Measurements from ENCODE around the gene FRMD8. TPM values are rescaled to one million over a fixed set of nuclear protein-coding genes. Genes with fewer than 3 reads are reported as not detected.
A peak's percentile ranks its signal among the peaks of the same experiment; 100 is the strongest.

The FRMD8 gene
- total and polyA plus RNA-seq, 9 of the 15 experiments (the other 6 are each of a cell fraction or from before 2014, with no cell fraction given), result 4.5 to 54.5 (median 15.8) TPM

DNA sequence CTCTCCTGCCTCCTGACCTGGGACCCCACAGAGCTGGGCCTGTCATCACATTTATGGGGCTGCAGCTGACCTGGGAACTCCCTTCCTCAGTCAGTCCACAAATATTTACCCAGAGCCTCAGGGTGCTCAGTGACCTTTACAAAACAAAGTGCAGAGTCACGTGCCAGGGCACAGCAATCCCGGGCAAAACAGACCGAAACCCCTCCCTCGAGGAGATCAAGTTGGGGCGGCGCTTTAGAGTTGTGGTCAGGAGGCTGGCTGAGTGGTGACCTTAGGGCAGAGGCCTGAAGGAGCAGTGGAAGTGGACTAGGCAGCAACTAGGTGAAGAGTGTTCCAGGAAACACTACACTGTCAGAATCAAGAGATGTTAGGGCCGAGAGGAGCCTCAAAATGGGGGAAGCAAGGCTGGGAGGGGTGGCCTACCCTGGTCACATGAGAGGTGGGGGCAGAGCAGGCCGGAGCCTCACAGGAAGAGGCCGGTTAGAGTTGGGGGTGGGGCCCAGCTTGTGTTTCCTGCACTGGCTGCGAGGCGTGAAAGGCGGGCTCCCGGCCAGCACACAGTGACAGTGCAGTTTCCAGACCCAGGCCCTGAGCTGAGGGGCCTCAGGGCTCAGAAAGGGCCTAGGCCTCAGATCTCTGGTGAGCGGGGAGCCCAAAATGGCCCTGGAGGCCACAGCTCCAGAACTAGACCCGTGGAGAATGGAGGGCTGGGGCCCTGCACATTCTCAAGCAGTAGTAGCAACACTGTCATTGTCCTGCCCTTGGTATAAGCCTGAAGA, 32.4 kb downstream of the FRMD8 start (continued):
- TF ChIP-seq ZNF444 (CRISPR knock-in tag; IDR thresholded peaks at IDR 0.05) (no peak), PPARD (CRISPR knock-in tag; IDR thresholded peaks at IDR 0.05) (no peak), PHB (CRISPR knock-in tag; IDR thresholded peaks at IDR 0.05) (no peak), CTBP1 (IDR thresholded peaks at IDR 0.05; ENCODE audit: borderline replicate concordance) (peak; percentile 80), NCOA2 (IDR thresholded peaks at IDR 0.05; ENCODE audit: partially characterized antibody in 2 of 2) (no peak), TCF3 (CRISPR knock-in tag; IDR thresholded peaks at IDR 0.05) (0 out of 2 replicates have a peak, but pooled peaks have one; percentile 33), ZZZ3 (IDR thresholded peaks at IDR 0.05) (no peak), RBM25 (IDR thresholded peaks at IDR 0.05; ENCODE audit: low read depth, low read length, severe bottlenecking) (no peak), ZBTB7A (IDR thresholded peaks at IDR 0.05; ENCODE audit: borderline replicate concordance, control insufficient read depth, low read depth, low read length) (peak; percentile 81), GTF2E2 (tag; IDR thresholded peaks at IDR 0.05) (peak; percentile 90), RBM34 (IDR thresholded peaks at IDR 0.05; ENCODE audit: borderline replicate concordance, insufficient read depth, low read length) (no peak), YY1 (IDR thresholded peaks at IDR 0.05; ENCODE audit: borderline replicate concordance in 1 of 3, control insufficient read depth in 1 of 3, extremely low read depth in 1 of 3, insufficient read depth in 3 of 3, insufficient read length in 1 of 3, insufficient replicate concordance in 2 of 3, low read depth in 1 of 3, low read length in 2 of 3) (peak in 2 of 3 experiments; percentile 71 to 81)
- TF ChIP-seq, protein P1, sequence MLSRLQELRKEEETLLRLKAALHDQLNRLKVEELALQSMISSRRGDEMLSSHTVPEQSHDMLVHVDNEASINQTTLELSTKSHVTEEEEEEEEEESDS (CRISPR knock-in tag; IDR thresholded peaks at IDR 0.05), result no peak; the same call in 1 of the 2 replicates
- TF ChIP-seq, protein P2, sequence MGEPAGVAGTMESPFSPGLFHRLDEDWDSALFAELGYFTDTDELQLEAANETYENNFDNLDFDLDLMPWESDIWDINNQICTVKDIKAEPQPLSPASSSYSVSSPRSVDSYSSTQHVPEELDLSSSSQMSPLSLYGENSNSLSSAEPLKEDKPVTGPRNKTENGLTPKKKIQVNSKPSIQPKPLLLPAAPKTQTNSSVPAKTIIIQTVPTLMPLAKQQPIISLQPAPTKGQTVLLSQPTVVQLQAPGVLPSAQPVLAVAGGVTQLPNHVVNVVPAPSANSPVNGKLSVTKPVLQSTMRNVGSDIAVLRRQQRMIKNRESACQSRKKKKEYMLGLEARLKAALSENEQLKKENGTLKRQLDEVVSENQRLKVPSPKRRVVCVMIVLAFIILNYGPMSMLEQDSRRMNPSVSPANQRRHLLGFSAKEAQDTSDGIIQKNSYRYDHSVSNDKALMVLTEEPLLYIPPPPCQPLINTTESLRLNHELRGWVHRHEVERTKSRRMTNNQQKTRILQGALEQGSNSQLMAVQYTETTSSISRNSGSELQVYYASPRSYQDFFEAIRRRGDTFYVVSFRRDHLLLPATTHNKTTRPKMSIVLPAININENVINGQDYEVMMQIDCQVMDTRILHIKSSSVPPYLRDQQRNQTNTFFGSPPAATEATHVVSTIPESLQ (CRISPR knock-in tag; IDR thresholded peaks at IDR 0.05), result no peak
- TF ChIP-seq, protein P3, sequence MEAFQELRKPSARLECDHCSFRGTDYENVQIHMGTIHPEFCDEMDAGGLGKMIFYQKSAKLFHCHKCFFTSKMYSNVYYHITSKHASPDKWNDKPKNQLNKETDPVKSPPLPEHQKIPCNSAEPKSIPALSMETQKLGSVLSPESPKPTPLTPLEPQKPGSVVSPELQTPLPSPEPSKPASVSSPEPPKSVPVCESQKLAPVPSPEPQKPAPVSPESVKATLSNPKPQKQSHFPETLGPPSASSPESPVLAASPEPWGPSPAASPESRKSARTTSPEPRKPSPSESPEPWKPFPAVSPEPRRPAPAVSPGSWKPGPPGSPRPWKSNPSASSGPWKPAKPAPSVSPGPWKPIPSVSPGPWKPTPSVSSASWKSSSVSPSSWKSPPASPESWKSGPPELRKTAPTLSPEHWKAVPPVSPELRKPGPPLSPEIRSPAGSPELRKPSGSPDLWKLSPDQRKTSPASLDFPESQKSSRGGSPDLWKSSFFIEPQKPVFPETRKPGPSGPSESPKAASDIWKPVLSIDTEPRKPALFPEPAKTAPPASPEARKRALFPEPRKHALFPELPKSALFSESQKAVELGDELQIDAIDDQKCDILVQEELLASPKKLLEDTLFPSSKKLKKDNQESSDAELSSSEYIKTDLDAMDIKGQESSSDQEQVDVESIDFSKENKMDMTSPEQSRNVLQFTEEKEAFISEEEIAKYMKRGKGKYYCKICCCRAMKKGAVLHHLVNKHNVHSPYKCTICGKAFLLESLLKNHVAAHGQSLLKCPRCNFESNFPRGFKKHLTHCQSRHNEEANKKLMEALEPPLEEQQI (IDR thresholded peaks at IDR 0.05), result no peak
- TF ChIP-seq, protein P4, sequence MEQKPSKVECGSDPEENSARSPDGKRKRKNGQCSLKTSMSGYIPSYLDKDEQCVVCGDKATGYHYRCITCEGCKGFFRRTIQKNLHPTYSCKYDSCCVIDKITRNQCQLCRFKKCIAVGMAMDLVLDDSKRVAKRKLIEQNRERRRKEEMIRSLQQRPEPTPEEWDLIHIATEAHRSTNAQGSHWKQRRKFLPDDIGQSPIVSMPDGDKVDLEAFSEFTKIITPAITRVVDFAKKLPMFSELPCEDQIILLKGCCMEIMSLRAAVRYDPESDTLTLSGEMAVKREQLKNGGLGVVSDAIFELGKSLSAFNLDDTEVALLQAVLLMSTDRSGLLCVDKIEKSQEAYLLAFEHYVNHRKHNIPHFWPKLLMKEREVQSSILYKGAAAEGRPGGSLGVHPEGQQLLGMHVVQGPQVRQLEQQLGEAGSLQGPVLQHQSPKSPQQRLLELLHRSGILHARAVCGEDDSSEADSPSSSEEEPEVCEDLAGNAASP (IDR thresholded peaks at IDR 0.05), result no peak
- TF ChIP-seq, protein P5, sequence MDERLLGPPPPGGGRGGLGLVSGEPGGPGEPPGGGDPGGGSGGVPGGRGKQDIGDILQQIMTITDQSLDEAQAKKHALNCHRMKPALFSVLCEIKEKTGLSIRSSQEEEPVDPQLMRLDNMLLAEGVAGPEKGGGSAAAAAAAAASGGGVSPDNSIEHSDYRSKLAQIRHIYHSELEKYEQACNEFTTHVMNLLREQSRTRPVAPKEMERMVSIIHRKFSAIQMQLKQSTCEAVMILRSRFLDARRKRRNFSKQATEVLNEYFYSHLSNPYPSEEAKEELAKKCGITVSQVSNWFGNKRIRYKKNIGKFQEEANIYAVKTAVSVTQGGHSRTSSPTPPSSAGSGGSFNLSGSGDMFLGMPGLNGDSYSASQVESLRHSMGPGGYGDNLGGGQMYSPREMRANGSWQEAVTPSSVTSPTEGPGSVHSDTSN (CRISPR knock-in tag; IDR thresholded peaks at IDR 0.05; ENCODE audit: low read depth), result no peak
- TF ChIP-seq, protein P5 (tag; conservative IDR thresholded peaks at IDR 0.05; ENCODE audit: low read depth), result peak; percentile 26

Measured in K562 (cell line).